Keratinocyte (primary cell): ENCODE data around the gene IVL. TPM values are rescaled to one million over a fixed set of nuclear protein-coding genes. Genes with fewer than 3 reads are reported as not detected.

Source experiments
- DNase-seq: peaks from one replicate; pipeline ENCODE4 v3.0.0-alpha.2; 2011; ENCODE audit warnings: low read depth, missing footprints, low spot score
- FAIRE-seq: peaks from 2 replicates; lab custom pipeline; 2011; peaks lifted over from hg19 to GRCh38; lab: Jason Lieb, UNC
- H2AFZ ChIP-seq: 2 replicates; pipeline ENCODE4 v1.6.0; 2012; ENCODE audit warnings: low read length, control low read depth, inconsistent platforms; ENCODE audit not compliant: control insufficient read depth
- H3K27ac ChIP-seq: 2 replicates; pipeline ENCODE4 v1.5.1; 2011; ENCODE audit warnings: low read length; ENCODE audit not compliant: control insufficient read depth, insufficient read depth
- H3K27me3 ChIP-seq: 3 replicates; pipeline ENCODE4 v1.6.0; 2011; ENCODE audit warnings: low read length; ENCODE audit not compliant: control insufficient read depth, insufficient read depth; ENCODE audit errors: extremely low read depth
- H3K36me3 ChIP-seq, 2 experiments: 2 replicates in 1 of 2; 3 replicates in 1 of 2; pipeline ENCODE4 v1.5.1; 2011; ENCODE audit warnings: low read length in 2 of 2, mild to moderate bottlenecking in 1 of 2; ENCODE audit not compliant: control insufficient read depth in 2 of 2, insufficient read depth in 2 of 2; ENCODE audit errors: extremely low read depth in 1 of 2
- H3K4me1 ChIP-seq: 3 replicates; pipeline ENCODE4 v1.5.1; 2011; ENCODE audit warnings: low read length; ENCODE audit not compliant: control insufficient read depth, insufficient read depth; ENCODE audit errors: extremely low read depth
- H3K4me2 ChIP-seq: 3 replicates; pipeline ENCODE4 v1.6.0; 2011; ENCODE audit warnings: low read depth, low read length; ENCODE audit not compliant: control insufficient read depth, insufficient read depth; ENCODE audit errors: extremely low read depth
- H3K4me3 ChIP-seq, 3 experiments: fragments of 200-600 bp in 1 of 3; sonication (generic) in 1 of 3; 2 replicates in 2 of 3; 3 replicates in 1 of 3; pipeline ENCODE4 v1.5.1; 2011 to 2016; ENCODE audit warnings: low read length in 3 of 3, mild to moderate bottlenecking in 3 of 3, control low read depth in 2 of 3, inconsistent platforms in 1 of 3, low read depth in 1 of 3, mixed read lengths in 1 of 3, mixed run types in 1 of 3, moderate library complexity in 1 of 3; ENCODE audit not compliant: control insufficient read depth in 2 of 3, insufficient read depth in 2 of 3; ENCODE audit errors: extremely low read depth in 1 of 3
- H3K79me2 ChIP-seq: 2 replicates; pipeline ENCODE4 v1.6.0; 2012; ENCODE audit warnings: low read length; ENCODE audit not compliant: control insufficient read depth, insufficient read depth
- H3K9ac ChIP-seq: 3 replicates; pipeline ENCODE4 v1.6.0; 2011; ENCODE audit warnings: low read length; ENCODE audit not compliant: control insufficient read depth, insufficient read depth; ENCODE audit errors: extremely low read depth
- H3K9me1 ChIP-seq: 3 replicates; pipeline ENCODE4 v1.6.0; 2011; ENCODE audit warnings: low read length; ENCODE audit not compliant: control insufficient read depth, insufficient read depth; ENCODE audit errors: extremely low read depth
- H3K9me3 ChIP-seq: 2 replicates; pipeline ENCODE4 v1.5.1; 2012; ENCODE audit warnings: low read depth, low read length; ENCODE audit not compliant: control insufficient read depth
- H4K20me1 ChIP-seq: 3 replicates; pipeline ENCODE4 v1.6.0; 2011; ENCODE audit warnings: low read length; ENCODE audit not compliant: control insufficient read depth, insufficient read depth; ENCODE audit errors: extremely low read depth
- CTCF ChIP-seq, 3 experiments: IDR thresholded peaks in 1 of 3; conservative IDR thresholded peaks in 1 of 3; optimal IDR thresholded peaks in 1 of 3; 2 replicates in 2 of 3; 3 replicates in 1 of 3; pipeline versions ENCODE3 to v1.5.1; 2011; ENCODE audit warnings: low read length in 3 of 3, mild to moderate bottlenecking in 3 of 3, moderate library complexity in 2 of 3, control low read depth in 1 of 3, inconsistent platforms in 1 of 3; ENCODE audit not compliant: insufficient read depth in 2 of 3; ENCODE audit errors: extremely low read depth in 1 of 3
- EZH2 ChIP-seq: IDR thresholded peaks from one replicate; pipeline ENCODE4 v1.6.1; 2012; ENCODE audit warnings: inconsistent platforms, mild to moderate bottlenecking, low read length, moderate library complexity
- dilution Hi-C: fragments of 300-500 bp; cut with MboI; formaldehyde crosslinking; loops from one replicate; pipeline ENCODE4 v1.7.0; 2020; ENCODE audit warnings: low sequenced_read_pairs; ENCODE audit not compliant: extremely low pct_ligation_motif_present
- polyA plus RNA-seq, 5 experiments: library from polyadenylated mRNA; depleted of rRNA in 3 of 5; stranded (reverse) in 3 of 5; stranded (forward) in 1 of 5; unstranded in 1 of 5; fragments of >200 nt; gene quantifications; 1 replicate in 1 of 5; 2 replicates in 3 of 5; 3 replicates in 1 of 5; pipeline versions ENCODE4 v1.2.1 to v1.2.3, GENCODE V29; 2011 to 2012; ENCODE audit warnings: missing spikeins in 2 of 5, low read depth in 1 of 5, low replicate concordance in 1 of 5

Gene IVL
- polyA plus RNA-seq, 1 donor (not counting 4 experiments of a cell fraction or from before 2014, with no cell fraction given), result 89.2 TPM

- Histone ChIP-seq H3K9ac (peak overlapping the region; percentile 16), H3K4me3 (peak overlapping the region in 2 of 3 experiments; percentile 3 to 16), H3K4me1 (peaks cover 42% of the 10 kb centered on the region), H4K20me1 (no peaks in the 10 kb centered on the region), H2AFZ (peak overlapping the region; percentile 83), H3K9me3 (no peaks in the 10 kb centered on the region), H3K9me1 (no peaks in the 10 kb centered on the region), H3K4me2 (peak overlapping the region; percentile 61), H3K36me3 (no peaks in the 10 kb centered on the region), H3K79me2 (no peaks in the 10 kb centered on the region), H3K27me3 (no peaks in the 10 kb centered on the region), H3K27ac (peak overlapping the region; percentile 77)
- dilution Hi-C loops, result no loop called here
- FAIRE-seq (peak; percentile 96), DNase-seq (no peak)
- TF ChIP-seq CTCF (optimal IDR thresholded peaks at IDR 0.05 in 1 of 3, IDR thresholded peaks at IDR 0.05 in 1 of 3, conservative IDR thresholded peaks at IDR 0.05 in 1 of 3; ENCODE audit: extremely low read depth in 1 of 3, insufficient read depth in 2 of 3, low read length in 3 of 3) (no peak), EZH2 (no peak)
These were observed 28.0 kb upstream of the IVL start for GRCh38 chr1:152880316-152880715.

GRCh38 chr1:152880907-152881306 lies 27.4 kb upstream of the IVL start:
- no peak for DNase-seq
- Histone ChIP-seq H3K36me3 (no peaks in the 10 kb centered on the region), H3K27me3 (no peaks in the 10 kb centered on the region), H3K79me2 (no peaks in the 10 kb centered on the region), H3K27ac (peak overlapping the region; percentile 77), H4K20me1 (no peaks in the 10 kb centered on the region), H3K9me1 (no peaks in the 10 kb centered on the region), H3K4me1 (peaks cover 44% of the 10 kb centered on the region), H3K9ac (no peak overlapping the region), H3K4me2 (peak overlapping the region; percentile 61), H2AFZ (peak overlapping the region; percentile 83), H3K9me3 (no peaks in the 10 kb centered on the region), H3K4me3 (peak overlapping the region in 1 of 3 experiments; percentile 11)
- FAIRE-seq, result no peak
- TF ChIP-seq CTCF (optimal IDR thresholded peaks at IDR 0.05 in 1 of 3, IDR thresholded peaks at IDR 0.05 in 1 of 3, conservative IDR thresholded peaks at IDR 0.05 in 1 of 3; ENCODE audit: extremely low read depth in 1 of 3, insufficient read depth in 2 of 3, low read length in 3 of 3), result peak; percentile 9 to 50 (median 25)
- TF ChIP-seq EZH2, result no peak
- dilution Hi-C loops, result no loop called here
